Smooth muscle cell (in vitro differentiated cells): ENCODE results near the gene PHC2. TPM values are rescaled to one million over a fixed set of nuclear protein-coding genes. Genes with fewer than 3 reads are reported as not detected.

Experiments
- DNase-seq: peaks from one replicate; lab custom pipeline; 2025; ENCODE audit not compliant: unreplicated experiment; lab: John Stamatoyannopoulos, UW
- H2AFZ ChIP-seq: fragments of 200-600 bp; sonication (generic); 2 replicates; pipeline ENCODE4 v1.6.0; 2016; ENCODE audit warnings: antibody characterized with exemption, low read depth, mild to moderate bottlenecking
- H3F3A ChIP-seq: fragments of 200-600 bp; sonication (generic); 2 replicates; pipeline ENCODE4 v1.6.0; 2017; ENCODE audit warnings: antibody characterized with exemption, low read depth
- H3K27ac ChIP-seq: fragments of 200-600 bp; sonication (generic); 2 replicates; pipeline ENCODE4 v1.5.1; 2016; ENCODE audit warnings: low read depth, mild to moderate bottlenecking
- H3K27me3 ChIP-seq: fragments of 200-600 bp; sonication (generic); 2 replicates; pipeline ENCODE4 v1.6.1; 2016; ENCODE audit warnings: low read depth, mild to moderate bottlenecking
- H3K36me3 ChIP-seq: fragments of 200-600 bp; sonication (generic); 2 replicates; pipeline ENCODE4 v1.5.1; 2016; ENCODE audit warnings: low read depth
- H3K4me1 ChIP-seq: fragments of 200-600 bp; sonication (generic); 2 replicates; pipeline ENCODE4 v1.5.1; 2016; ENCODE audit warnings: low read depth
- H3K4me2 ChIP-seq: fragments of 200-600 bp; sonication (generic); 2 replicates; pipeline ENCODE4 v1.6.0; 2016; ENCODE audit warnings: mild to moderate bottlenecking
- H3K4me3 ChIP-seq: fragments of 200-600 bp; sonication (generic); 2 replicates; pipeline ENCODE4 v1.5.1; 2016; ENCODE audit warnings: mild to moderate bottlenecking
- H3K79me2 ChIP-seq: fragments of 200-600 bp; sonication (generic); 2 replicates; pipeline ENCODE4 v1.6.0; 2016; ENCODE audit warnings: low read depth, mild to moderate bottlenecking
- H3K9ac ChIP-seq: fragments of 200-600 bp; sonication (generic); 2 replicates; pipeline ENCODE4 v1.6.0; 2016; ENCODE audit warnings: low read depth
- H3K9me3 ChIP-seq: fragments of 200-600 bp; sonication (generic); replicated peaks from 2 replicates; pipeline ENCODE4 v1.5.1; 2016; ENCODE audit warnings: low read depth
- H4K20me1 ChIP-seq: fragments of 200-600 bp; sonication (generic); 2 replicates; pipeline ENCODE4 v1.6.0; 2016; ENCODE audit warnings: low read depth
- CTCF ChIP-seq: fragments of 200-600 bp; sonication (generic); IDR thresholded peaks from 2 replicates; pipeline ENCODE4 v1.5.1; 2017; ENCODE audit warnings: borderline replicate concordance, mild to moderate bottlenecking, antibody characterized with exemption; ENCODE audit not compliant: insufficient read depth, poor library complexity, severe bottlenecking
- WGBS: methylation state at CpG from one replicate; pipeline ENCODE4 v1.1.7; 2016; ENCODE audit warnings: low lambda C conversion rate; 5-methylcytosine and 5-hydroxymethylcytosine counted together
- polyA plus RNA-seq: library from polyadenylated mRNA; unstranded; fragments of >200 nt; fragmentation: Nextera tagmentation; extraction: Ambion mirVana; gene quantifications from 2 replicates; pipeline ENCODE4 v1.2.1, GENCODE V29; 2016
- total RNA-seq: library from RNA; depleted of rRNA; stranded (reverse); fragments of >200 nt; gene quantifications from 2 replicates; pipeline ENCODE4 v1.2.3, GENCODE V29; 2014

PHC2 gene
- total and polyA plus RNA-seq, 2 experiments from 2014 or later, result 42.4 to 109 TPM

- Histone ChIP-seq H3K79me2 (peaks cover 13% of the 10 kb centered on the region), H4K20me1 (no peaks in the 10 kb centered on the region), H3F3A (no peaks in the 10 kb centered on the region), H3K4me3 (peak within 1 kb of the TSS; percentile 69), H3K4me1 (peaks cover 6% of the 10 kb centered on the region), H3K9me3 (no peaks in the 10 kb centered on the region), H3K27ac (no peak within 1 kb of the TSS), H2AFZ (peak within 1 kb of the TSS; percentile 84), H3K4me2 (peak within 1 kb of the TSS; percentile 89), H3K27me3 (no peaks in the 10 kb centered on the region), H3K36me3 (no peaks in the 10 kb centered on the region), H3K9ac (peak within 1 kb of the TSS; percentile 55)
- peak; percentile 87 for DNase-seq
- TF ChIP-seq CTCF, result no peak
- 4% methylated on average over 36 of the region's 38 CpGs for WGBS
Measured at GRCh38 chr1:33472269-33472980, 41.5 kb upstream of the PHC2 start, which contains the start of gene ZSCAN20. ZSCAN20 (plus strand) TSS chr1:33472645; CDS start chr1:33479289, 6,644 bp downstream.

- Histone ChIP-seq H3K9ac (no peak overlapping the region), H3K27ac (no peak overlapping the region), H3K4me1 (peaks cover 6% of the 10 kb centered on the region), H3K27me3 (no peaks in the 10 kb centered on the region), H3K4me2 (no peak overlapping the region), H2AFZ (peak overlapping the region; percentile 82), H3F3A (no peaks in the 10 kb centered on the region), H3K4me3 (no peak overlapping the region), H4K20me1 (no peaks in the 10 kb centered on the region), H3K79me2 (peaks cover 13% of the 10 kb centered on the region), H3K9me3 (no peaks in the 10 kb centered on the region), H3K36me3 (no peaks in the 10 kb centered on the region)
- no peak for TF ChIP-seq CTCF
- no peak for DNase-seq
- 96% methylated on average over 4 of the region's 4 CpGs for WGBS
Measured at GRCh38 chr1:33471416-33471815, 40.5 kb upstream of the PHC2 start.

GRCh38 chr1:33470495-33471012, 39.7 kb upstream of the PHC2 start:
- Histone ChIP-seq H3K9me3 (no peaks in the 10 kb centered on the region), H3K9ac (no peak overlapping the region), H2AFZ (peak overlapping the region; percentile 22), H3K4me2 (peak overlapping the region; percentile 30), H3F3A (no peaks in the 10 kb centered on the region), H4K20me1 (no peaks in the 10 kb centered on the region), H3K27me3 (no peaks in the 10 kb centered on the region), H3K79me2 (peaks cover 13% of the 10 kb centered on the region), H3K4me3 (no peak overlapping the region), H3K36me3 (no peaks in the 10 kb centered on the region), H3K27ac (no peak overlapping the region), H3K4me1 (peaks cover 6% of the 10 kb centered on the region)
- peak; percentile 14 for DNase-seq
- WGBS, result 9% methylated on average over 11 of the region's 11 CpGs
- peak; percentile 81 for TF ChIP-seq CTCF
